Epidermal melanocyte (primary cell): Measurements from ENCODE around the gene DNAJA1.

Source experiments
- DNase-seq: peaks from one replicate; pipeline ENCODE4 v3.0.0; 2011; ENCODE audit warnings: low spot score; ENCODE audit not compliant: insufficient read length

Gene DNAJA1

GRCh38 chr9:33025572-33026342 lies 684 bp downstream of the DNAJA1 start:
- DNase-seq, result no peak

GRCh38 chr9:33029231-33029786 lies 4.2 kb downstream of the DNAJA1 start:
- no peak for DNase-seq

- DNase-seq, result no peak
Observed at GRCh38 chr9:33030285-33030684, 5.2 kb downstream of the DNAJA1 start.

GRCh38 chr9:33032292-33032691 lies 7.2 kb downstream of the DNAJA1 start:
- DNase-seq, result no peak

- no peak for DNase-seq
Observed at GRCh38 chr9:33032865-33033264, 7.8 kb downstream of the DNAJA1 start.

GRCh38 chr9:33040792-33041431 lies 15.8 kb downstream of the DNAJA1 start:
- no peak for DNase-seq

GRCh38 chr9:33041432-33042188 lies 16.5 kb downstream of the DNAJA1 start:
- DNase-seq, result no peak

- no peak for DNase-seq
Observed at GRCh38 chr9:33042473-33042872, 17.4 kb downstream of the DNAJA1 start.

- no peak for DNase-seq
Observed at GRCh38 chr9:33043671-33044070, 18.6 kb downstream of the DNAJA1 start.

- DNase-seq, result peak; percentile 79
Observed at GRCh38 chr9:33044162-33044673, 19.1 kb downstream of the DNAJA1 start.

- no peak for DNase-seq
Observed at GRCh38 chr9:33044677-33045282, 19.7 kb downstream of the DNAJA1 start.

- DNase-seq, result no peak
Observed at GRCh38 chr9:33046061-33046460, 21.0 kb downstream of the DNAJA1 start.

GRCh38 chr9:33048054-33048465 lies 23.0 kb downstream of the DNAJA1 start:
- no peak for DNase-seq

GRCh38 chr9:33049680-33050361 lies 24.7 kb downstream of the DNAJA1 start:
- DNase-seq, result no peak

- DNase-seq, result no peak
Observed at GRCh38 chr9:33051144-33051543, 26.1 kb downstream of the DNAJA1 start.

- DNase-seq, result no peak
Observed at GRCh38 chr9:33065157-33066076, 40.3 kb downstream of the DNAJA1 start.

GRCh38 chr9:33068991-33069390 lies 43.9 kb downstream of the DNAJA1 start:
- no peak for DNase-seq

GRCh38 chr9:33076046-33077004 lies 51.3 kb downstream of the DNAJA1 start, which contains the start of gene SMU1:
Gene SMU1, minus strand, starts transcription at chr9:33076674. Its CDS starts 66 bp downstream, at chr9:33076608.
- DNase-seq, result peak; percentile 92
